ENCODE measurements around the gene FKBP14.

FKBP14 gene

DNA sequence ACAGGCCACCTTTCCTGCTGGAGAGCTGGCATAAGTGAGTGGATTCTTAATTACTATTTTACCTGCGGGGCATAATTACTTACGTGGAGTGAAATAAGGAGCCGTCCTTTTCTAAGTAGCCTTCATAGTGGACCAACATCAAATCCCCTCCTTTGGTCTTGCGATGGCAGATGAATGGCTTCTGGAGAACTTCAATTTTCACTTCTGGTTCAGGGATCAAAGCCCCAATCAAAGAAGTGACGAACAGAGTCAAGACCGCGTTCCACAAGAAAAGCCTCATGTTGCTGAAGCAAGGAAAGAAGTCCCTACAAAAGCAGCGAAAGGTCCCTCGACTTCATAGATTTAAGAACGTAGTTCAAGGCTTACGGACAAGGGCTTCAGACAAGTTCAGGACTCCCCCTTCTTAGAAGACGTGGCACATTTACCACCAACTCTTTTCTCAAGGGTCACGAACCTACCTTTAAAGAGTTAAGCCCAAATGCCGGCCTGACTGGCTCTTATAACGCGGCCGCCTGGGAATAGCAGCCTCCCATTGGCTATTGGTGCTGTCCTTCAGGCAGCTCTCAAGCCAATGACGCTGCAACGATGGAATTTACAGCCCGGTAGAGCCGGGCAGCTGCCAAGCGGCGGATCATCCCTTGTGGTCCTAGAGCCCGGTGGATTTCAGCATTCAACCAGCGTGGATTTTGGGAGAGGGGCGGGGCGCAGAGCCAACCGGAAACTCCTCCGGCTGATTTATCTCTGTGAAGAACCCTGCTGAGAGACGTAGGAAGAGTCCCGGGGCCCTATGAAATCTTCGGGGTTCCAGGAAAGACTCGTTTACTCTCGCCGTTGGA, at the start of gene FKBP14:
Gene FKBP14, minus strand, starts transcription at position 474 of the 836 bp plus-strand sequence. Its CDS starts 194 bp downstream, at position 280.
- peak; percentile 84 for DNase-seq

DNA sequence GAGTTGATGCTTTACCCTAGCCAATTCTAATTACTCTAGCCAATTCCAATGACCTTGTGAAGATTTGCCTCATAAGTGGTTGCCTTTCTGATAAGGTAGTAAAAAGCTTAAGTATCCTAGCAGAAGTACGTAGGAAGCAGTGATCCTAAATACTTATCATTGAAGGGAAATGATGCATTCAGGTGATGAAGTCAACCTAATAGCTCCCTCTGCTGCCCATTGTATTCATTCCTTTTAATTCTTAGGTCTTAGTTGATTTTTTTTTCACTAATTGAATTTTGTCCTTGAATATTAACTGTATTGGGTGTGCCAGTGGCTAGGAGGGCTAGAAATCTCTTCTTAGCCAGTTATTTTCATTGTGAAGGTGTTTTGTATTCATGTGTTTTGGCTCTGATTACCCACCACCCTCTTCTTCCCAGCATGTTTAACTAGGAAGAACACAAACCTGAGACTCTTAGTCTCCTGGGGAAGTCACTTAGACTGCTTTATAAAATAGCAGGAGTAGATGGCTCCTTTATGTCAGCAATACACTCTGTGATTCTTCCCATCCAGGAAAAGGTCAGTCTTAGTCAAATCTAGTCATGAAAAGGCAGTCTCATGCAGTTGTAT, 48.0 kb upstream of the FKBP14 start:
- DNase-seq = no peak

DNA sequence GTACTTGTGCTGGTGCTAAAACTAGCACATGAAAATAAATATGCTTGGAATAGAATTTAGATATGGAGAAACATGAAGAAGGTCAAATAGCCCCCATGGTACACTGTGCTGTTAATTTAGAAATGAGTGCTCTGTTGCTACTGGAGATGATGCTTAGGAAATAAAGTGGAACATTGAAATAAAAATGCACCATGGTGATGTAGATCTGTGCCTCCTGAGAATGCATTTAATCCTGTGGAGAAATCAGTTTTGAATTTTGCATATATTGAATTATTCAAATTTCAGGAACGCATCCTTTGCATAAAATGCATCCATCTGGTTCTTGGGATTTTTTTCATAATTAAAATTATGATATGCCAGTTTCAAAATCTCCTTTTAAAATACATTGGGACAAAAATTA, 46.2 kb upstream of the FKBP14 start:
- DNase-seq = no peak

GRCh38 chr7:30070052-30070451, 43.5 kb upstream of the FKBP14 start:
- no peak for DNase-seq

DNA sequence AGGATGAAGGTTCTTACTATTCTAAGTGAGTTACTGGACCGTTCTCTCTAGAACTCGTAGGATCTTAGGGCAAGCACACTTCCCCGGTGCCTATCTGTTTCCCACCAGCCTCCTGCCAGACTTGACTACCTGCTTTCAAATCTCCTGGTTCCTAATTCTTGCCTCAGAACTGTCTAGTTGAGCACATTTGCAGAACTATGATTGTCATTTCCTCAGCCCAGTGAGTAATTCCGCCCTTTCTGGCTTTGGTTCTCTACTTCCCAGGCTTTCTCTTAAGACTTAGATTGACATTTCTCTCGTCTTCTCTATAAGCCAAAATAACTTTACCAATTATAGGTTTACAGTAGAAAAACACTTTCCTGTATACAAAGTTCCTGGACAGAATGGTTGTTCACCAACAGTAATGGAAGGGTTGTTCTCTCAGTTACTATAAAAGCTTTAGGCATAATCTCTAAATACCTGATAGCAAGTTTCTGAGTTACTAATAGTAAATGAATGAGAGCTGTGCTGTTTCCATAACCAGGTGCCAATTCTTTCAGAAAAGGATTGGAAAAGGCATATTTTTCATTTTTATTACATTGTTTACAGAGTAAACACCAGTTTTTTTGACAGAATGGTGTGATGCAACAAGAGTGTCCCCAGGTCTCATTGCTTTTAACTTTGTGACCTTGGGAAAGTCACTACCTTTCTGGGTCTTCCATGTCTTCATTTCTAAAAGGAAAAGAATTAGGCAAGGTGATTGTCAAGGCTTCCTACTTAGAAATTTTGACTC, 42.8 kb upstream of the FKBP14 start:
- DNase-seq = no peak

GRCh38 chr7:30068117-30068516, 41.6 kb upstream of the FKBP14 start:
- no peak for DNase-seq

DNA sequence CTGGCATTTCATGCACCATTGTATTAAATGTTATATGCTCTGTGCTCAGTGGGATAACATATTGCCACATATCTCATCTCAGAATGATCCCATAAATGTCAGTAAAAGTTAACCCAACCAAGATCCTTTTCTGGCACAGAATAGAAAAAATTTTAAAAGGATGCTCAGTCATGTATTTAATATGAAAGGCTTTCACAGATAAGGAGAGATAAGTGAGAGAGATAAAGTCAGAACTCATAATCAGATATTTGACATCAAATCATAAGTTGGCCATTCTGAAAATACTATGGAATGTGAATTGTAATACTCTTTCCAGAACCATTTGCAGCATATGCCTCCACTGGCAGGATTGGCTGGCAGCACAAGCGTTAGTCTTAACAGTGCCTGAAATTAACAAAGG, 40.2 kb upstream of the FKBP14 start:
- DNase-seq = no peak

- no peak for DNase-seq
Observed at GRCh38 chr7:30065746-30066145, 39.2 kb upstream of the FKBP14 start.

DNA sequence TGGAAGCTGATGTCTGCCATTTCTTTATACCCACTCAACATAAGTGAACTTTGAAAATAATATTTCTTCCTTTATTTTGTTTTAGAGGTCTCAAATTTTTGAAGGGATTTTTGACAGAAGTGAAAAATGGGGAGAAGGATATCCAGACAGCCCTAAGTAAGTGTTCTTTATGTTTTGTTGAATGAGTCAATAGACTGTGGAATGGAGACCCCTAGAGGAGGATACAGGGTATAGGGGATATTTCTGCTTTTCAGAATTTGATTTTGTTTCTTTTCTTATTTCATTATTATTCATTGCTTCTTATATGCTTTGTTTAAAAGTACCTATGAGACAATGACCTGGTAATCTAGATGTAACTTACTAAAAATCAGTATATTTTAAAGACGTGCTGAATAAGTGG, 36.1 kb upstream of the FKBP14 start:
- DNase-seq = no peak

GRCh38 chr7:30061786-30062185, 35.3 kb upstream of the FKBP14 start:
- peak; percentile 8 for DNase-seq

GRCh38 chr7:30057741-30058140, 31.2 kb upstream of the FKBP14 start:
- DNase-seq = no peak

DNA sequence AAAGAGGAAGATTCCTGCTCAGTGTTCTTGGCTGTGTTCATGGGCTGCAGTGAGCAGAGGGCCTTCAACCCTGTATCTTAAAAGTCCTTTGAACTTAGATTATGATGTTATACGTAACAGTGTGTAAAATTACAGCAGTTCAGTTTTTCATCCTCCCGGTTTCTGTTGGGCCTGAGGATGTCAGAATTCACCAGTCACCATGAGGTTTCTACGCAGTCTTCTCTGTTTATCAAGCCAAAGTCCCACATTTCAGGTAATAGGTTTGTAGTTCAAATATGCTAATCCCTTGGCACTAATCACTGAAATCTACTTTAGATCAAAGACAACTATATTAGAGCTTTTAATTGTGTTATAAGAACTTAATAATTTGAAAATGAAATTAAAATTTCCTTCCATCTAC, 26.6 kb upstream of the FKBP14 start:
- DNase-seq = no peak

- DNase-seq = no peak
Observed at GRCh38 chr7:30049173-30049572, 22.7 kb upstream of the FKBP14 start.

GRCh38 chr7:30048582-30048981, 22.1 kb upstream of the FKBP14 start:
- no peak for DNase-seq

- DNase-seq = no peak
Observed at GRCh38 chr7:30047124-30047523, 20.6 kb upstream of the FKBP14 start.

GRCh38 chr7:30046127-30046770, 19.7 kb upstream of the FKBP14 start:
- no peak for DNase-seq

- DNase-seq = no peak
Observed at GRCh38 chr7:30041526-30042269, 15.2 kb upstream of the FKBP14 start.

DNA sequence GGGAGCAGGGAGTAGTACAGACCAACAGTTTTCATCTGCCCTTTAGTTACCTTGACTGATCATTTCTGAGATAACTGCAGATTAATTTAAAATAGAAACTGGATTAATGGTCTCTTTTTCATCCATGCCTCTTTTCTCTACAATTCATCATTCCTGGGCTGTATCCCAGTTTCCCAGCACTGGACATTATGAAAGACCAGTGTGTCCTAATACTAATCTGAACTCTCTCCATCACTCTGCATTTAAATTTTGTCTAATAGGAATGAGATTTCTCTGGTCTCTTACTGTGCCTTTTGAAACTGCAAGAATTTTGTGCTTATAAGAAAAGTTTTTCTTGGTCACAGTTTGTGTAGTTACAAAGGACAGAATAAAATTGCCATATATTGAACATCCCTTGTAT, 14.4 kb upstream of the FKBP14 start:
- no peak for DNase-seq

- DNase-seq = no peak
Observed at GRCh38 chr7:30038196-30038980, 11.9 kb upstream of the FKBP14 start.

- no peak for DNase-seq
Observed at GRCh38 chr7:30036220-30036619, 9.7 kb upstream of the FKBP14 start.

GRCh38 chr7:30034501-30034900, 8.0 kb upstream of the FKBP14 start:
- no peak for DNase-seq

Data from stimulated activated CD4-positive, alpha-beta T cell treated with anti-CD3 and anti-CD28 coated beads, Interleukin-12 subunit alpha, Interleukin-12 subunit beta, amount 100 ng/mL, for 4 hours (primary cell).